Duodenal mucosa (tissue), 2 donors: ENCODE data around the gene ANO2.

Source experiments
- H3K27ac ChIP-seq: one replicate; pipeline ENCODE4 v1.7.0; 2013; ENCODE audit warnings: low read depth, low read length
- H3K27me3 ChIP-seq, 2 donors: one replicate each; pipeline ENCODE4 v1.7.0; 2013; ENCODE audit warnings: low read length in 2 of 2, control low read depth in 1 of 2; ENCODE audit not compliant: insufficient read depth in 2 of 2, control insufficient read depth in 1 of 2
- H3K36me3 ChIP-seq, 2 donors: one replicate each; pipeline ENCODE4 v1.7.0; 2013; ENCODE audit warnings: low read length in 2 of 2, control low read depth in 1 of 2; ENCODE audit not compliant: insufficient read depth in 2 of 2, control insufficient read depth in 1 of 2
- H3K4me1 ChIP-seq, 2 donors: one replicate each; pipeline ENCODE4 v1.7.0; 2013; ENCODE audit warnings: low read length in 2 of 2, control low read depth in 1 of 2; ENCODE audit not compliant: insufficient read depth in 2 of 2, control insufficient read depth in 1 of 2
- H3K4me3 ChIP-seq, 2 donors: one replicate each; pipeline ENCODE4 v1.7.0; 2013; ENCODE audit warnings: low read length in 2 of 2, low read depth in 1 of 2
- H3K9ac ChIP-seq, 2 donors: one replicate each; pipeline ENCODE4 v1.7.0; 2013; ENCODE audit warnings: low read length in 2 of 2, low read depth in 1 of 2
- H3K9me3 ChIP-seq, 2 donors: one replicate each; pipeline ENCODE4 v1.7.0; 2013; ENCODE audit warnings: low read length in 2 of 2, control low read depth in 1 of 2; ENCODE audit not compliant: control insufficient read depth in 1 of 2

Gene ANO2

DNA sequence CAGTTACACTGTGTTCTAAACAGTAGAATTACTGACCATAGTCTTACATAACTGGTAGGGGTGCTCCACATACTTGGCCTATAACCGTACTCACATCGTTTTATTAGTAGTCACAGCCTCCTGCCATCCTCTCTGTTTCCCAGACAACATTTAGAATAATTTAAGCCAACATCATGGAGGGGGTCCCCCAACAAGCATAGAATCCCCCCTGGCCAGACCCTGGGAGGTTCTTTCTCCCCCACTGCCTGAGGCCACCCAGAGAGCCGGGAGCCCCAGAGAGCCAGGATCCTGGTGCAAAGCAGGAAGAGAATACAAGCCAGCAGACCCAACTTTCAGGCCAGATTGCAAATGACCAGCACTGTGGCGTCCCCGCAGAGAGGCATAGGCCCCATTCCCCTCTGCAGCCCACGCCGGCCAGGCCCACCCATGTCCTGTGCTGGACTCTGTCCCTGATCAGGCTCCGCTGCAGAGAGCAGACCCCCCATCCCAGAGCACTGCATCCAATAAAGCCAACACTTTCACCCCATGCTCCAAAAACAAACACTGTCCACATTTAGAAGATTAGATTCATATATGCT, 317.9 kb downstream of the ANO2 start:
- no peaks in the 10 kb centered on the region for H3K27me3 ChIP-seq
- H3K4me3 ChIP-seq, result no peak overlapping the region
- H3K9ac ChIP-seq, result no peak overlapping the region
- peaks cover 7 to 14% of the 10 kb centered on the region in 2 donors for H3K4me1 ChIP-seq
- H3K27ac ChIP-seq, result no peak overlapping the region
- H3K36me3 ChIP-seq, result no peaks in the 10 kb centered on the region
- no peaks in the 10 kb centered on the region for H3K9me3 ChIP-seq

GRCh38 chr12:5626151-5626550, 318.9 kb downstream of the ANO2 start:
- H3K4me1 ChIP-seq, result peaks cover 0 to 5% of the 10 kb centered on the region in 2 donors
- H3K36me3 ChIP-seq, result no peaks in the 10 kb centered on the region
- no peaks in the 10 kb centered on the region for H3K9me3 ChIP-seq
- no peak overlapping the region for H3K9ac ChIP-seq
- no peak overlapping the region for H3K4me3 ChIP-seq
- no peaks in the 10 kb centered on the region for H3K27me3 ChIP-seq
- no peak overlapping the region for H3K27ac ChIP-seq

- Histone ChIP-seq H3K4me1 (no peaks in the 10 kb centered on the region), H3K9ac (no peak overlapping the region), H3K4me3 (no peak overlapping the region)
Measured at GRCh38 chr12:5624486-5625272, 320.4 kb downstream of the ANO2 start.

GRCh38 chr12:5623411-5623810, 321.6 kb downstream of the ANO2 start:
- H3K9me3 ChIP-seq, result no peaks in the 10 kb centered on the region

More at GRCh38 chr12:5624486-5625272, 320.4 kb downstream of the ANO2 start:
- H3K27ac ChIP-seq, result no peak overlapping the region
- H3K27me3 ChIP-seq, result no peaks in the 10 kb centered on the region
- H3K36me3 ChIP-seq, result no peaks in the 10 kb centered on the region
- no peaks in the 10 kb centered on the region for H3K9me3 ChIP-seq

DNA sequence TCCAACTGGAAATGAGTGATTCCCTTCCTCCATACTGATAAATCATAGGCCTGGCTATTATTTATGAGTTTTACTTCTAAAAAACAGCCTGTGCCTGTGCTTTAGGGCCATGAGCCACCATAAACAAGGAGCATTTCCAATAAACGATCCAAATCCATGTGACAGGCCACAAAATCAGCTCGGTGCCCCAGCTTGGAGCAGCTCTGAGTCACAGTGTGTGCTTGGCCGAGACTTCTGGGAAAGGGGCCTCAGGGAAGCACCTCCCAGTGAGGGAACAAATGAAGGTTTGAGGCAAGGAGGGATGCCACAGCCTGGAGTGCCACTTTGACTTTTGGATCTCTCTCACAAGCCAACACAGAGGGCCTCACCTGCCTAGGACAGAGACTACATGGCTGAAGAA, 322.8 kb downstream of the ANO2 start:
- Histone ChIP-seq H3K27me3 (no peaks in the 10 kb centered on the region), H3K27ac (no peak overlapping the region), H3K4me3 (no peak overlapping the region), H3K9ac (no peak overlapping the region), H3K9me3 (peaks cover 0 to under 1% of the 10 kb centered on the region in 2 donors), H3K4me1 (no peaks in the 10 kb centered on the region), H3K36me3 (no peaks in the 10 kb centered on the region)

More at GRCh38 chr12:5623411-5623810, 321.6 kb downstream of the ANO2 start:
- no peaks in the 10 kb centered on the region for H3K36me3 ChIP-seq
- no peak overlapping the region for H3K27ac ChIP-seq
- H3K4me1 ChIP-seq, result no peaks in the 10 kb centered on the region
- H3K27me3 ChIP-seq, result no peaks in the 10 kb centered on the region
- no peak overlapping the region for H3K9ac ChIP-seq
- H3K4me3 ChIP-seq, result no peak overlapping the region

DNA sequence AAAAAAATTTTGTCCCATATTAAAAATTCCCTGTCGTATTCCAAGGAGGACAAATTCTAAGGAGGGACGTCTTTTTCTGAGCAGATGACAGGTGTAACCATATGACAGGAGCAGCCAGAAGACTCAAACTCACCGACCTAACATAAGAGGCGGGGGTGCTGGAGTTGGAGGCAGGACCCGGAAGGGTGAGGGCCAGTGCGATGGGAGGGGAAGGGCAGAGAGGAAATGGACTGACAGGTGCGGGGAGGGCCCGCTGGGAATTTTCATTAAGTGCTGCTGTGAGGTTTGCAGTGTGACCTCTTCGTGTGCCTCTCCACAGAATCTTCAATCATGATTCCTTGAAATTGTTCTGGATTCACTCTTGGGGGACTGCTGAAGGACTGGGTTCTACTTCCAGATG, 323.7 kb downstream of the ANO2 start:
- H3K36me3 ChIP-seq, result no peaks in the 10 kb centered on the region
- H3K27ac ChIP-seq, result no peak overlapping the region
- H3K9me3 ChIP-seq, result peaks cover 0 to 7% of the 10 kb centered on the region in 2 donors
- H3K4me3 ChIP-seq, result no peak overlapping the region
- no peak overlapping the region for H3K9ac ChIP-seq
- H3K27me3 ChIP-seq, result no peaks in the 10 kb centered on the region
- no peaks in the 10 kb centered on the region for H3K4me1 ChIP-seq

GRCh38 chr12:5620896-5621295, 324.2 kb downstream of the ANO2 start:
- Histone ChIP-seq H3K4me3 (no peak overlapping the region), H3K36me3 (no peaks in the 10 kb centered on the region), H3K27ac (no peak overlapping the region), H3K9ac (no peak overlapping the region), H3K4me1 (no peaks in the 10 kb centered on the region), H3K27me3 (no peaks in the 10 kb centered on the region), H3K9me3 (peaks cover 0 to 7% of the 10 kb centered on the region in 2 donors)

GRCh38 chr12:5619628-5620027, 325.4 kb downstream of the ANO2 start:
- H3K9ac ChIP-seq, result no peak overlapping the region
- H3K4me1 ChIP-seq, result no peaks in the 10 kb centered on the region
- no peak overlapping the region for H3K4me3 ChIP-seq
- no peaks in the 10 kb centered on the region for H3K36me3 ChIP-seq
- no peak overlapping the region for H3K27ac ChIP-seq
- peaks cover 0 to 7% of the 10 kb centered on the region in 2 donors for H3K9me3 ChIP-seq
- H3K27me3 ChIP-seq, result no peaks in the 10 kb centered on the region

GRCh38 chr12:5616854-5617253, 328.2 kb downstream of the ANO2 start:
- no peak overlapping the region for H3K27ac ChIP-seq
- H3K9ac ChIP-seq, result no peak overlapping the region
- no peaks in the 10 kb centered on the region for H3K27me3 ChIP-seq
- no peaks in the 10 kb centered on the region for H3K4me1 ChIP-seq
- no peaks in the 10 kb centered on the region for H3K36me3 ChIP-seq
- H3K9me3 ChIP-seq, result peaks cover 0 to 7% of the 10 kb centered on the region in 2 donors
- H3K4me3 ChIP-seq, result no peak overlapping the region

DNA sequence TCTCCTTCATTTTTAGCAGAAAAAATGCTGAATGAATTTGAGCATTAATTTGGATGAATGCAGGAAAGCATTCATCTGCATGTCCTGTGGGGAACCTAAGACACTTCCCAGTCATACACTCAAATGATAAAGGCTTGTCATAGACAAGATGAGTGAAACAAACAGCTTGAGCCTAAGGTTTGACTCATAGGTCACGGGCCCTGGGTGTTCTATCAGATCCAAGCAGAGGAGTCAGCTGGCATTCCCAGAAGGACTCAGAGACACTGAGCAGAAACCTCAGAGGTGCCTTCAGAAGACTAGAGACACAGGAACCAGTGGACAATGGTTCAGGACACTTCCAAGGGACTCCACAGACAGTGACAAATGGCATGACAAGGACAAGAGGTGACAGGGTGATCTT, 329.3 kb downstream of the ANO2 start:
- Histone ChIP-seq H3K9me3 (peaks cover 0 to 7% of the 10 kb centered on the region in 2 donors), H3K36me3 (no peaks in the 10 kb centered on the region), H3K27ac (no peak overlapping the region), H3K27me3 (no peaks in the 10 kb centered on the region), H3K4me3 (no peak overlapping the region), H3K4me1 (no peaks in the 10 kb centered on the region), H3K9ac (no peak overlapping the region)
